GM18508 (cell line): ENCODE data around the gene TRAF3IP1.
"Not testable (repeated sequence)": the region's sequence is repeated elsewhere in the genome, so short reads cannot be mapped to it uniquely, and the experiment has no call there.

Experiments
- ATAC-seq: cut with Tn5 transposase; IDR thresholded peaks from one replicate; pipeline ENCODE4 v1.9.1; 2021; ENCODE audit warnings: moderate number of reproducible peaks; ENCODE audit not compliant: insufficient read depth, unreplicated experiment

The TRAF3IP1 gene

DNA sequence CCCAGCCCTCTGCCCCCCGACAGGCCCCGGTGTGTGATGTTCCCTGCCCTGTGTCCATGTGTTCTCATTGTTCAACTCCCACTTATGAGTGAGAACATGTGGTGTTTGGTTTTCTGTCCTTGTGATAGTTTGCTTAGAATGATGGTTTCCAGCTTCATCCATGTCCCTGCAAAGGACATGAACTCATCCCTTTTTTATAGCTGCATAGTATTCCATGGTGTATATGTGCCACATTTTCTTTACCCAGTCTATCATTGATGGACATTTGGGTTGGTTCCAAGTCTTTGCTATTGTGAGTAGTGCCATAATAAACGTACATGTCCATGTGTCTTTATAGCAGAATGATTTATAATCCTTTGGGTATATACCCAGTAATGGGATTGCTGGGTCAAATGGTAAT is 52.0 kb downstream of the TRAF3IP1 start:
- not testable (repeated sequence) for ATAC-seq

DNA sequence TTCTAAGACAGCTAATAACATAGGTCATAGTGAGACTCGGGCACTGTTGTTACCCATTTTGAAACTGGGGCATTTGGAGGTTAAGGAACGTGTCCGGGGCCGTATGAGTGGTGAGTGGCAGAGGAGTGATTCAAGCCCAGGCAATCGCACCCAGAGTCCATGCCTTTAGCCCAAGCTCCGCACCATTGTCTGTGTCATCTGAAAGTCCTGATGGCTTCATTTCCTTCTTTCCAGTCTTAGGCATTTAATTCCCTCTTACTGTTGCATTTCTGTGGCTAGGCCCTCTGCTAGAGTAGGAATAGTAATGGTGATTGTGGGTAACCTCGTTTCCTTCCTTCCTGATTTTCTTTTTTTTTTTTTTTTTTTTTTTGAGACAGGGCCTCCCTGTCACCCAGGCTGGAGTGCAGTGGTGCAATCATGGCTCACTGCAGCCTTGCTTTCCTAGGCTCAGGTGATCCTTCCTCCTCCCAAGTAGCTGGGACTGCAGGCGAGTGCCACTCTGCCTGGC is 56.6 kb downstream of the TRAF3IP1 start:
- no peak for ATAC-seq

DNA sequence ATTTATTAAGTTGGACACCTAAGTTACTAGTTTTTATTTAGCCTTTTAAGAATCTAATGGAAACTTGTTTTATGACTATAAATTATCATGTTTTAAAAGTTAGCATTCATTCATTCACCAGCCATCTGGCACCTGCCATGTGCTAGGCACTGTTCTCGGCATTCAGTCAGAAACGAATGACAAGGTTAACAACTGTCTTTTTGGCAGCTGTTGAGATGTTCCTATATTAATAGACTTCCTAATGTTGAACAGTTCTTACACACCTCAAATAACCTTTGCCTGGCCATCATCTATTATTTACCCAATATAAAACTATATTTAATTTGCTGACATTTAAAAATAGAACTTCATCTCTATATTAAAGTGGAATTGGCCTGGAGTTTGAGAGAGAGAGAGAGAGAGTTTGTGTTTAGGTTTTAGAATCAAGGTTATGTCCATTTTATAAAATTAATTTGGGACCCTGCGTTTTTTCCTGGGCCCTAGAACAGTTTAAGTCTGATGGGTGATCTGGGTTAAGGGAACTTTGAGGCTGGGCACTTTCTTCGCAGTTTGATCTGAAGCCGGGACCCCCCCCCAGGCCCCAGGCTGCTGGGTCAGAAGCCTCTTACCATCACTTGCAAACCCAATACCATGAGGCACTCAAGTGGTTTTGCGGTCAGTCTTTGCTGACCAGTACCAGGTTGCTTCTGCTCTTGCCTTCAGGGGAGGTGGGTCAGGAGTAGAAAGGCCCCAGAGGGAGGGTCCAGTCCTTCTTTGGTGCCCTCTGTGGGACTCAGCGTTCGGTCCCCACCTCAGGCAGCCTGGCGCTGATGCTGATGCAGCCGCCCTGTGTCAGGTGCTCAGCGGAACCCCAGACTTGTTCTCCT is 58.1 kb downstream of the TRAF3IP1 start:
- ATAC-seq = no peak

DNA sequence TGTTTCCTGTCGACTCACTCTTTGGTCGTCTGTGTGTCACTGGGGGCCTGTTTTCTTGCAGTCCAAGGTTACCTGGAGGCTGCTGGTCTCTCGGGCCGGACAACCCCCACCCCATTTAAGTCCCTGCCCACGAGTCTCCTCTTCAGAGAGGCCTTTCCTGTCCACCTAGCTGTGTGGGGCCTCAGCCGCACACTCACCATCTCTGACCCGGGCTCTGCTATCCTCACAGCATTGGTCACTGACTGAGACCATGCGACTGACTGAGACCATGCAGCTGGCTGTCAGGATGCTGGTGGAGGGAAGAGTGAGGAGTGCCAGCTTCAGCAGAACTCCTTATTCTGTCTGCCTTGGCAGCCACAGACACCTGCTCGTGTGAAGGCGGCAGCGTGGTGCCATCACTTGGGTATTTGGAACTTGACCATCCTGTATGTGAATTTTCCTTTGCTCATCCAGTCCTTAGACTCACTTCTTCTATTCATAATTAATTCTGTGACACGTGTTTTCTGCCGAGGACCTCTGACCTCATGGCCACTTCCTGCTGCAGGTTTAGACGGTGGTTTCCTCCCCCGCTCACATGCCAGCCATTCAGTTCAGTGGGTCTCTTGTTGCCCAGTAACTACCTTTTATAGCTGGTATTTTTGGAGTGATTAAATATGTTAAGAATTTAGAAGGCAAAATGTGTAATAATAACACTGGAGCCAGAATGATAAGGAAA is 58.9 kb downstream of the TRAF3IP1 start:
- no peak for ATAC-seq

DNA sequence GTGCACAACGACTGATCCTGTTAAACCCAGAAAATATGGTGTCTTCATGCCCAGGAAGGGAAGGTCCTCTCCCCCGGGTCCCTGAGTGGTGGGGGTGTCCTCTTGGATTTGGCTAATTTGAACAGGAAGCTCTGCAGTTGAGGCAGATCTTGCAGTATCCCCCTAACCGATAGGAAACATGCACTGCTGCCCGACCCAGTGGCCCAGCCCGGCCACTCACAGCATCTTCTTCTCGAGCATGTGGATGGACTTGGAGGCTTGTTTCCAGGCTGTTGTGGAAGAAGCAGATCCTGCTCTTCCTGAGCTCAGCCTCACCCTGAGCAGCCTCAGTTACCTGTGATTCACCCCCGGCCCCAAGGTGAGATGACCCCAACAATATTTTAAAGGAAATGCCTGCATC is 60.0 kb downstream of the TRAF3IP1 start:
- ATAC-seq = no peak

DNA sequence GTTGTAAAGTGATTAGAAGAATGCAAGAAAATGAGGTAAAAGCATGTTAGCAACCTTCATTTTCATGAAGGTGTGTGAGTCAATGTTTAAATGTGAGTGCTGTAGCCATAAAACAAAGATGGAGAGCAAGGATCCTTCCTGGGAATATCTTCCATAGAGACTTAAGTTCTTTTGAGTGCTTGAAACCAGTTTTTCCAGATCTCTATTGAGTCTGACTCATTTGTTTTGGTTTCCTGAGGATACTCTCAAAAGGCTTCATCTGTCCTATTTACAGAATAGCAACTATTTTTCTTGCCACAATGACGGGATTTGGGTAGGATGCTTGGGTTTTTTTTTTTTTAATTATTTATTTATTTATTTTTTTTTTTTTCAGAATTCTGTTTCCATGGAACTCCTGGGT is 60.5 kb downstream of the TRAF3IP1 start:
- ATAC-seq = no peak

DNA sequence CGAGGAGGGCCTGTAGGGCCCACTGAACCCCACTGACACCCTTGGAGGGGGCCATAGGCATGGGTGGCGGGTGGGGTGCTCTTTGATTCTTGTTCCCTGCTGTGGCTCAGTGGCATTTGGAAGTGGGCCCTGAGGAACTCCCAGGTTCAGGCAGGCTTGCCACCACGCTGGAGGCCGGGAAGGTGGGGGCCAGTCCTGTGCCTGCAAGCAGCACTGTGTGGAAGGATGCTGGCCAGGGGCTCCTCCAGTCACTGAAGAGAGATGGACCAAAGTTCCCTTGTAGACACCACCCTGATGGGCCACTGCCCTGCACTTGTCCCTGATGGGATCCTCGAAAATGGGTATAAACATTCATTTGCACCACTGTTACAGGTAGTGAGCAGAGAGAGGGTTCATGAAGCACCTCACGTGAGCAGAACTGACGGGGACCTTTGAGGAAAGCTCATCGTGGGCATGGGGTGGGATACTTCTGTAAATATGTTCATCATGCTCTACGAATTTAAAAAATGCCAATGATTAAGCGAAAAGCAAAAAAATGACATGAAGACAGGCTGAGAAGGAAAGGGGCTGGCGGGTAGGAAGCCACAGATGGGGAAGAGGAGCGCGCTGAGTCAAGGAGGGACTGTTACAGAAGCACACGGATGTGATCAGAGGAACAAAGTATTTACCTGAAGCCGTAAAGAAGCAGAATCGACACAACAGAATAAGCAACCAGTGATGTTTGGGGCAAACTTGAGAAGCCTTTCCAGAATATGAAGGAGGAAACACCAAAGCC is 61.2 kb downstream of the TRAF3IP1 start:
- ATAC-seq = no peak

DNA sequence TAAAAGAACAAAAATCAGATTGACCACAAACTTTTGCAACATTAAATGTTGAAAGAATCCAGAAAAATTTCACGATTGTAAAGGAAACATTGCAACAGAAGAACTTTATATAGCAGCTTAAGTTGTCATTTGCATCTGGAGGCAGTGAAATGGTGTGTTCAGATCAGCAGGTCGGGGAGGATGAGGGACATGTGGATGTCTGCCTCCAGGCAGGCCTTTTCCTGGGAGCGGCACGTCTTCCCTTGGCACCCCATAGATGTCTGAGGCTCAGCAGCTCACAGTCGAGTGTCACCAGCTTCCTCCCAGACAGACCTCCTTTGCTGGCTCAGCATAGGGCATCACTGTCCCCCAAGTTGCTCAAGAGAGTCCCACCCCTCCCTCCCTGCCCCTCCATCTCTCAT is 62.1 kb downstream of the TRAF3IP1 start:
- ATAC-seq = no peak

DNA sequence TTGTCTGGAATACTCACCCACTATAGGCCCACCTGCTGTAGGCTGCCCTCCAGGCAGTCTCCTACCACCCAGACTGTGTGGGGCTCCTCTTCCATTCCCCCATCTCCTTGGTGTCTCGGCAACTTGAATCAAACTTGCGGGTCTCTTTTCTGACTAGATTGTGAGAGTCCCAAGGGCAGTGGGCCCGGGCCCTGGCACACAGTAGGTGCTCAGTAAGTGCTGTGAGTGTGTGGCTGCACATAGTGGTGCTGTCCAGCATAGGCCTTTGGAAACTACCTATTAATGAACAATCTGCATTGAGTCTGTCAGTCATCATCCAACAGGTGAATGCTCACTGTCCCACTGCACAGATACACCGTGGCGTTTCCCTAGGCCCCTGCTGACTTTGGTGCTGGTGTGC is 62.8 kb downstream of the TRAF3IP1 start:
- ATAC-seq = no peak

DNA sequence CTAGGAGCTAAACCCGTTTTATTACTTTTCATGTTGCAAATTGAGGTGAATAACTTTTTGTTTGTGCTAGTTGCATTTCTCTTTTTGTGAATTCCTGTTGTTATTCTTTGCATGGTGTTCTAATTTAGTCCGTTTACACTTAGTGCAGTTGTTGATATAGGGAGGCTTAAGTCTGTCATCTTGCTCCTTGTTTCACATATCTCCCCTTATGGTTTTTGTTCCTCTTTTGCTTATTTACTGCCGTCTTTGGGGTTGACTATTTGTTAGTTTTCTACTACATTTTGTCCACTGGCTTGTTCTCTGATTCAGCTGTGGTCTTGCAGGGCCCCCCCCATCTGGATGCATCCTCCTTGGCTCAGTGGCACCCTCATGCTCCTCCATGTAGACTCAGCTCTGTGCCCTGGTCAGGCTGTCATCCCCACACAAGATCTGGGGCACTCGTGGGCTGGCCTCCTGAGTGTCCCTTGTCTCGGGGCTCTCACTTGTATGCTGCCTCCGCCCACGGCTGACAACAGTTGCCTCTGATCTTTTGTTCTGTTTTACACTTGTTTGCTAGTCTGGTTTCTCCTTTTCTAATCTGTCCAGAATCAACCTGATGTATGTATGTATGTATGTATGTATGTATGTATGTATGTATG is 63.5 kb downstream of the TRAF3IP1 start:
- ATAC-seq = no peak

DNA sequence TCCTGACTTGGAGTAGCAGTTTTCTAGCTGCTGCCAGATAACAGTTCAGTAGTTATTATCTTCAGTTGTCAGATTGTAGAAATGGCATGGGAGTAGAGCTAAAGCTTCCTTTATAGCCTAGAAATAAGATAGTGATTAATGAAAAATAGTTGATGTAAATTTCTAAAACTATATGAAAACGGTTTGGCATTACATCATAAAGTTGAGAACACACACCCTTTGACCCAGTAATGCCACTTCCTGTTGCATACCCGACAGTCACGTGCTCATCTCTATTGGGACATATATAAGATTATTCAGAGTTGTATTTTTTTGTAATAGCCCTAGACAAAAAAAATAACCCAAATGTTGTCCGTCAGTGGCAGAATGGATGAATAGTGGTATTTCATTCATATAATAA is 67.0 kb downstream of the TRAF3IP1 start:
- ATAC-seq = no peak

DNA sequence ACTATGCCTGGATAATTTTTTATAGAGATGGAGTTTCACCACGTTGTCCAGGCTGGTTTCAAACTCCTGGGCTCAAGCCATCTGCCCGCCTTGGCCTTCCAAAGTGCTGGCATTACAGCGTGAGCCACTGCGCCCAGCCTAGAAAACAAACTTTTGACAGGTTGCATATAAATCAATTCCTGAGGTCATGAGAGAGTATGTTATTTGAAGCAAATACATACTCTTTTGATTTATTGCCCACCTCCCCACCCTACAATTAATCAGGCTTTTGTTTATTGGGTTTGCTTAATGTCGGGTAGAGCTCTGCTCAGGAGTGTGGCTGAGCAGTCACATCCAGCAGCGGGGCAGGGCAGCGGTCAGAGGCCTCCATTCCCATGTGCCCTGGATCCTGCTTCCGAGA is 68.5 kb downstream of the TRAF3IP1 start:
- no peak for ATAC-seq

DNA sequence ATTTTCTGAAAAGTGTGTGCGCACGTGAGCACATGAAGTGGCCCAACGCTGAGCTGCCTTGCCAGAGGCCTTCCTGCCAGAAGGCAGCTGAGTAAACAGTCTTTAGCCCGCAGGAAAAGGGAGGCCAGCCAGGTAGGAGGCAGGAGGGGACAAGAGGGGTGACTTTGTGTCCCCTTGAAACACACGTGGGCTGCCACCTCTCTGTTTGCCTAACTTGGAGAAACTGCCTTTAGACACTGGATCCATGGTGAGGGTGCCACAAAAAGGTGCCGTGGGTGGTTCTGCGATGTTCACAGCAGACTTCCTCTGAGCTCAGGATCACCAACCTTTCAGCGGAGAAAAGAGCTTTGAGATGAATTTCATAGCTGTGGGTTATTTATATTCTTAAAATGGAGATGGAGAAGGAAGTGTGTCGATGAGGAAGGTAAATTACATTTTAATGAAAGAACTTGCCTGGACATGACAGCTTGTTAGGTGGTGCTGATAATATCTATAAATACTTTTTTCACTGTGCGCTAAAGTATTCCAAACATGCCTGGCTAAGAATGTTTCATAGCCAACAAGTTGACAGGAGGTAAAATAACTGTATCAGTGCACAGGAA is 69.8 kb downstream of the TRAF3IP1 start:
- no peak for ATAC-seq

DNA sequence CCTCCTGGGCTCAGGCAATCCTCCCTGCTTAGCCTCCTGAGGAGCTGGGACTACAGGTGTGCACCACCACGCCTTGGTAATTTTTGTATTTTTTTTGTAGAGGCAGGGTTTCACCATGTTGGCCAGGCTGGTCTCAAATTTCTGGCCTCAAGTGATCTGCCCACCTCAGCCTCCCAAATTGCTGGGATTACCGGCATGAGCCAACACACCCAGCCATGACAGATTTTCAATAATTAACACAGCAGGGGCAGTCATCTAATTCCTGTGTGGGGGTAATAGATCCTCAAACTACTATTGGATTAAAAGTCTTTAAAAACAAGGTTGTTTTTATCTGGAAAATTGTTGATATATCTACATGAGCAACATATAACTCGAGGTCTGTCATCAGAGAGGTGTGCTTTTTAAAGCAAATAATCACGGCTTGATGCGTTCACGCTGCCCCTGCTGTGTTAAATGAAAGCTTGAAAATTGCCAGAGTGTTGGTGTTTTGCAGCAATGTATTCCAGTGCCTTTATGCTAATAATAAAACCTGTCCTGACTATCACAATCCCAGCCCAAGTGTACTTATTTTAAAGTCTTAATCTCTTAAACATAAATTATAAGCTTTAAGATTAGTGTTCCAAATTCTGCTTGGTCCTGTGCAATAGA is 70.8 kb downstream of the TRAF3IP1 start:
- no peak for ATAC-seq

DNA sequence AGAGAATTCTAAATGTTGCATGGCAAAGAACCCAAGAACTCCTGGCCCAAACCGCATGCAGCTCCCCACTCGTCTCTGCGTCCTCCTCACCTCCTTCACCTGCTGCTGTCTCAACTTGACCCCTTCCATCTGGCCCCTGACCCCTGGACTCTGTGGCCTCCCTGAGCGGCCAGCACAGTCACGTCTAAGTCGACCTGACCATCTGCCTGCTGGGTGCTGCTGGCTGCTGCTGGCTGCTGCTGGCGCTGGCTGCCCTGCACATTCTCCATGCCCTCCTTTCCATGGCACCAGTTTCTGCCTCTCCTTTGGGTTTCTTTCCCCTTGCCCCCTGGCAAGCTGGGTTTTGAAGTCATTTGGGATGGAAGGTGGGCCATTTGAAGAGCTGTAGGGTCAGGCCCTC is 76.3 kb downstream of the TRAF3IP1 start:
- no peak for ATAC-seq

DNA sequence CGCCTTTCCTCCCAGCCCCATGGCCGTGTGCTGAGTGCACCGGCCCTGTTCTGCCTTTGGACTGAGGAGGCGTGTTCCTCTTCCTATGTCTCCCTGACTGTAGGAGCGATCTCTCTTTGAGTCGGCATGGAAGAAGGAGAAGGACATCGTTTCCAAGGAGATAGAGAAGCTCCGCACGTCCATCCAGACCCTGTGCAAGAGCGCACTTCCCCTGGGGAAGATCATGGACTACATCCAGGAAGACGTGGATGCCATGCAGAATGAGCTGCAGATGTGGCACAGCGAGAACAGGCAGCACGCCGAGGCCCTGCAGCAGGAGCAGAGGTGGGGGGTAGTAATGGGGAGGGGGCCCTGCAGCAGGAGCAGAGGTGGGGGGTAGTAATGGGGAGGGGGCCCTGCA is 77.0 kb downstream of the TRAF3IP1 start:
- no peak for ATAC-seq

DNA sequence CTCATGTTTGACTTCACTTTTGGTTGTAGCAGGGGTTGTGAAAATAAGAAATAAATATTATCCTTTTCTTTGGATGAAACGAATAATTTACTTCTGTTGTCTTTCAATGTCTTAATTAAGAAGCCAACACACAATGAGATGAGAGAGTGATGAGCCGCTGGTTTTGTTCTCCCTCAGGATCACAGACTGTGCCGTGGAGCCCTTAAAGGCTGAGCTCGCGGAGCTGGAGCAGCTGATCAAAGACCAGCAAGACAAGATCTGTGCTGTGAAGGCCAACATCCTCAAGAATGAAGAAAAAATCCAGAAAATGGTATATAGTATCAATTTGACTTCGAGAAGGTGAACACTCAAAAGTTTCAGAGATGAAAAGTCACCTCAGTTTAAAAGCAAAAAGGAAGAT is 78.3 kb downstream of the TRAF3IP1 start:
- no peak for ATAC-seq

DNA sequence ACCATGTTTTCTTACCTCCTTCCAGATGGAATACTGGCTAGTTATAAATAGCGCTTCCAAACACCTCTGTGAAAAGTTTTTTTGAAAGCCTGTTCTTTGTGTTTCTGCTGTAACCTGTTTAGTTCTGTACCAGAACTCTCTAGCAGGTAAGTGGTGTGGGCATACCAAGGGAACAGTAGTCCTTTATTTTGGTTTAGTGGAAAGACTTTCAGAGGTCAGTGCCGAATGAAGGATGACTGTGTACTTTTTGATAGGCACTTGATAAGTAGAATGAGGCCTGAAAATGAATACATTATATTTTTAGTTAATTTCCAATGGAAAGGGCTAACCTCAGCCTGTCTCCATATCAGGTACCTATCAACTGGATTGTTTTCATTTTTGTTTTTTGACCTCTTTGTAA is 78.8 kb downstream of the TRAF3IP1 start:
- ATAC-seq = no peak

DNA sequence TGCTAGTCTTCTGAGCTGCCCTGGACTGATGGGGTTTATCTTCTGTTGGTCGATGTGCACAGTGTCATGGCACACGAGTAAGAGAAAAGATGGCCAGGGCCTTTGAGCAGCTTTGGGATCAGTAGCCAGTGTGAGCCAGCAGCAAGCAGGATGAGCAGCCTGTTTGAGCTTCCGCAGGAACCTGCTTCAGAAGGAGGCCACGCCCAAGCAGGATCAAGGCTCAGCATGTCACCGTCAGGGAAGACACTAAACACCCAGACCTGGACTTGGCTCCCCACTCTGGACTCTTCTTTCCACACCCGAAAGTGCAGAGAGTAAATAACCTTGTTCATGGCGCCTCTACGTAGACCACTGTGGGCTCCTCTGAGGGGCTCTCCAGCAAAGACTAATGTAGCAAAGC is 81.2 kb downstream of the TRAF3IP1 start:
- no peak for ATAC-seq
